GM21619 (cell line): Measurements from ENCODE around the gene CEACAM20.
"Not testable (repeated sequence)": the region's sequence is repeated elsewhere in the genome, so short reads cannot be mapped to it uniquely, and the experiment has no call there.

Source experiments
- ATAC-seq: cut with Tn5 transposase; IDR thresholded peaks from one replicate; pipeline ENCODE4 v1.9.1; 2021; ENCODE audit not compliant: unreplicated experiment

Gene CEACAM20

GRCh38 chr19:44498988-44499387, 30.5 kb downstream of the CEACAM20 start:
- no peak for ATAC-seq

- ATAC-seq = no peak
These were observed 32.8 kb downstream of the CEACAM20 start for GRCh38 chr19:44496711-44497110.

GRCh38 chr19:44476559-44477408, 52.7 kb downstream of the CEACAM20 start:
- ATAC-seq = no peak

- not testable (repeated sequence) for ATAC-seq
These were observed 60.7 kb downstream of the CEACAM20 start for GRCh38 chr19:44468730-44469129.

- ATAC-seq = not testable (repeated sequence)
These were observed 66.7 kb downstream of the CEACAM20 start for GRCh38 chr19:44462600-44463286.
